ENCODE data around the gene CHRM5.

DNA sequence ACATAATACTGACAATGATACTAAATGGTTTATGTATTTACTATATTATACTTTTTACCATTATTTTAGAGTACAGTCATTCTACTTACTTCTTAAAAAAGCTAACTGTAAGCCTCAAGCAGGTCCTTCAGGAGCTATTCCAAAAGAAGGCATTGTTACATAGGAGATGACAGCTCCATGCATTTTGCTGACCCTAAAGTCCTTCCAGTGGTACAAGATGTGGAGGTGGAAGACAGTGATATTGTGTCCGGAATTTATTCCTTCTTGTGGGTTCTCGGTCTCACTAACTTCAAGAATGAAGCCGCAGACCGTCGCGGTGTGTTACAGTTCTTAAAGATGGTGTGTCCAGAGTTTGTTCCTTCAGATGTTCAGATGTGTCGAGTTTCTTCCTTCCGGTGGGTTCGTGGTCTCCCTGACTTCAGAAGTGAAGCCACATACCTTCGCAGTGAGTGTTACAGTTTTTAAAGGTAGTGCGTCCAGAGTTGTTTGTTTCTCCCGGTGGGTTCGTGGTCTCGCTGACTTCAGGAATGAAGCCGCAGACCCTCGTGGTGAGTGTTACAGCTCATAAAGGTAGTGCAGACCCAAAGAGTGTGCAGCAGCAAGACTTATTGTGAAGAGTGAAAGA lies 49.8 kb downstream of the CHRM5 start:
- TF ChIP-seq CTCF (IDR thresholded peaks at IDR 0.05) (no peak), POLR2A (IDR thresholded peaks at IDR 0.05) (no peak), EP300 (IDR thresholded peaks at IDR 0.05) (no peak)

Measured in tibial nerve (tissue), 4 donors.